ENCODE data around the gene S100A14.

DNA sequence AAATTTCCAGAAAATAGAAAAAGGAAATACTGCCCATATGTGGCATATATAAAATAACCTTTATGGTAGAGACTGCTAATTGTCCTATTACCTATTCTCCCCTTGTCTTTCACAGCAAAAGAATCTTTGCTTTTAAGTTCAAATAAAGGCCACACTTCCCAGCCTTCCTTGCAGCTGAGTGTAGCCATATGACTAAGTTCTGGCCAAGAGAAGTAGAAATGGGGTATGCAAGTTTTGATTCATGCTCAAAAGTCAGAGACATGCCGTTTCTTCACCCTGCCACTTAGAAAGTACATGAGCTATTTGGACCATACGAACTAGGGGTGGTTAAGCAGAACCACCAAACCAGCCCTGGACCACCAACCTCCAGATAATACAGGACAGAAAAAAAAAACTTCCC lies 32.1 kb downstream of the S100A14 start:
- TF ChIP-seq, protein P1, sequence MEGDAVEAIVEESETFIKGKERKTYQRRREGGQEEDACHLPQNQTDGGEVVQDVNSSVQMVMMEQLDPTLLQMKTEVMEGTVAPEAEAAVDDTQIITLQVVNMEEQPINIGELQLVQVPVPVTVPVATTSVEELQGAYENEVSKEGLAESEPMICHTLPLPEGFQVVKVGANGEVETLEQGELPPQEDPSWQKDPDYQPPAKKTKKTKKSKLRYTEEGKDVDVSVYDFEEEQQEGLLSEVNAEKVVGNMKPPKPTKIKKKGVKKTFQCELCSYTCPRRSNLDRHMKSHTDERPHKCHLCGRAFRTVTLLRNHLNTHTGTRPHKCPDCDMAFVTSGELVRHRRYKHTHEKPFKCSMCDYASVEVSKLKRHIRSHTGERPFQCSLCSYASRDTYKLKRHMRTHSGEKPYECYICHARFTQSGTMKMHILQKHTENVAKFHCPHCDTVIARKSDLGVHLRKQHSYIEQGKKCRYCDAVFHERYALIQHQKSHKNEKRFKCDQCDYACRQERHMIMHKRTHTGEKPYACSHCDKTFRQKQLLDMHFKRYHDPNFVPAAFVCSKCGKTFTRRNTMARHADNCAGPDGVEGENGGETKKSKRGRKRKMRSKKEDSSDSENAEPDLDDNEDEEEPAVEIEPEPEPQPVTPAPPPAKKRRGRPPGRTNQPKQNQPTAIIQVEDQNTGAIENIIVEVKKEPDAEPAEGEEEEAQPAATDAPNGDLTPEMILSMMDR (IDR thresholded peaks at IDR 0.05), result no peak
- TF ChIP-seq POLR2A (IDR thresholded peaks at IDR 0.05), result no peak

Data from Peyer's patch (tissue), 4 donors.